HG03342 (cell line): ENCODE data around the gene LRP1-AS.
"Not testable (repeated sequence)": the region's sequence is repeated elsewhere in the genome, so short reads cannot be mapped to it uniquely, and the experiment has no call there.

Source experiments
- ATAC-seq: cut with Tn5 transposase; IDR thresholded peaks from one replicate; pipeline ENCODE4 v1.9.1; 2021; ENCODE audit warnings: mild to moderate bottlenecking, moderate library complexity; ENCODE audit not compliant: unreplicated experiment

LRP1-AS gene

GRCh38 chr12:57124261-57124877 lies 23.1 kb downstream of the LRP1-AS start:
- ATAC-seq, result no peak

GRCh38 chr12:57123813-57124212 lies 23.6 kb downstream of the LRP1-AS start:
- ATAC-seq, result no peak

- not testable (repeated sequence) for ATAC-seq
Measured at GRCh38 chr12:57120718-57121117, 26.7 kb downstream of the LRP1-AS start.

- no peak for ATAC-seq
Measured at GRCh38 chr12:57119294-57120085, 27.9 kb downstream of the LRP1-AS start.

- ATAC-seq, result no peak
Measured at GRCh38 chr12:57118711-57119271, 28.6 kb downstream of the LRP1-AS start.

DNA sequence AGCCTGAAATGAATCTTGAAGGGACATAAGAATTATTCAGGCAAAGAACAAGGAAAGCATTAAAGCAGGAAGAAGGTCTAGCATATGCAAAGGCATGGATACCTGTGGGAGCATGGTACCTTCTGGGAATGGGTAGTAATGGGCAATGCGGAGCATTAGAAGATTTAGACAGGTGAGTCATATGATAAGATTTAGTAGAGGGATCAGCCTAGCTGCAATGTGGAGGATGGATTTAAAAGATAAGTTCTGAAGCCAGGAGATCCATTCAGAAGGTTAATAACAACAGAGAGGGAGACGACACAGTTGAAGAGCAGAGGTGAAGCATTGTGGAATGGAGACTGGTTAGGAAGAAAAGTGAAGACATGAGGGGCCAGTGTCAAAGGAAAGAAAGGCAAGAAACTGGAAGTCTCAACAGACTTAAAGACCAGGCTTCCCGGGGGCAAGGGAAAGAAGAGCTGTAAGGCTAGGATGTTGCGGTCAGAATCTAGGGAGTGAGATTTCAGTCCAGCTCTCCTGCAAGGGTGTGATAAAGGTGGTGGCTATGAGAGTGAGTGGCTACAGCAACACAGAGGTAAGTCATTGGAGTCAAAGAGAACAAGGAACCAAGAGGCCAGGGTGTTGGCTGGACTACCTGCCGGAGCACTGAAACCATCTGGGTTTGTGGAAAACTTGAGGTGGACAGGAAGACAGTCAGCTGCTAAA lies 30.7 kb downstream of the LRP1-AS start:
- ATAC-seq, result no peak

GRCh38 chr12:57112492-57113294 lies 34.7 kb downstream of the LRP1-AS start:
- ATAC-seq, result no peak

- peak; percentile 53 for ATAC-seq
Measured at GRCh38 chr12:57111031-57111734, 36.2 kb downstream of the LRP1-AS start, which contains the start of gene STAT6. Gene STAT6, minus strand, starts transcription at chr12:57111362. Its CDS starts 3,084 bp downstream, at chr12:57108278.

DNA sequence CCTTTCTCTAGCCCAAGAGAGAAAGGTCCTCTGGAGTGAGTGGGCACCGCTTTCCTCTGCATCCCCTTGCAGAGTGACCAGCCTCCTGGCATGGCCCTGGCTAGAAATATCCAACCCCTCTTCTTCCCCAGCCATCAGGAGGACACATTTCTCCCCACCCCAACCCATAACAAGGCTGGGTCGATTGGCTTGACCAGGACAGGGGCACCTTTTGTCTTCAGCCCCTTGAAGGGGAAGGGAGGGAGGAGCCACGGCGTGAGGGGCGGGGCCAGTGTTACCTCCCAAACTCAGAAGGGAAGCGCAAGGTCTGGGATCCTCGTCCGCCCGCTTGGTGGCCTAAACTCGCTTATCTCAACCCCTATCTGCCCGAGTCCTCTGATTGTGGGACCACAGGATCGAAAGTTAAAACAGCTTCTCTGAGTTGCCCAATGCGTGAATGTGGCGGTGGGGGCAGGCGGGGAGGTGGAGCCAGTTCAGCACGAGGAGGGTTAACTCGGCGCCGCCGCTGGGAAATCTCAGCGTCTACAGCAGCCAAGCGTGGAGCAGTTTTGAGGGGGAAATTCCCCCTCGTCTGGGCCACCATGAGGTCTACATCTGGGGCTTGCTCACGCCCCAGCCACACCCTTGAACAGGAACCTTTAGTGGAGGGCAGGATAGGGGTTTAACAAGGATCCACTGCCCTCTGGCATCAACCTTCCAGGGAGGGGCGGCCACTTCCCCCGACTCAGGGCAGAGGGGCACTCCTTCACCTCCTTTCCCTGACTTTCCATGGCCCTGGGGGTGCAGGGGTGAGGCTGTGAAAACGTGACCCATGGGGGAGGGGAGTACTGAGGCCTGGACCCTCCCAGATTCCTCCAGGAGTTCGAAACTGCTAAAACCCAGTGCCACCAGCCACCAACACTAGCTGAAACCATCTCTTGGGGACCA lies 37.1 kb downstream of the LRP1-AS start:
- ATAC-seq, result peak; percentile 50

DNA sequence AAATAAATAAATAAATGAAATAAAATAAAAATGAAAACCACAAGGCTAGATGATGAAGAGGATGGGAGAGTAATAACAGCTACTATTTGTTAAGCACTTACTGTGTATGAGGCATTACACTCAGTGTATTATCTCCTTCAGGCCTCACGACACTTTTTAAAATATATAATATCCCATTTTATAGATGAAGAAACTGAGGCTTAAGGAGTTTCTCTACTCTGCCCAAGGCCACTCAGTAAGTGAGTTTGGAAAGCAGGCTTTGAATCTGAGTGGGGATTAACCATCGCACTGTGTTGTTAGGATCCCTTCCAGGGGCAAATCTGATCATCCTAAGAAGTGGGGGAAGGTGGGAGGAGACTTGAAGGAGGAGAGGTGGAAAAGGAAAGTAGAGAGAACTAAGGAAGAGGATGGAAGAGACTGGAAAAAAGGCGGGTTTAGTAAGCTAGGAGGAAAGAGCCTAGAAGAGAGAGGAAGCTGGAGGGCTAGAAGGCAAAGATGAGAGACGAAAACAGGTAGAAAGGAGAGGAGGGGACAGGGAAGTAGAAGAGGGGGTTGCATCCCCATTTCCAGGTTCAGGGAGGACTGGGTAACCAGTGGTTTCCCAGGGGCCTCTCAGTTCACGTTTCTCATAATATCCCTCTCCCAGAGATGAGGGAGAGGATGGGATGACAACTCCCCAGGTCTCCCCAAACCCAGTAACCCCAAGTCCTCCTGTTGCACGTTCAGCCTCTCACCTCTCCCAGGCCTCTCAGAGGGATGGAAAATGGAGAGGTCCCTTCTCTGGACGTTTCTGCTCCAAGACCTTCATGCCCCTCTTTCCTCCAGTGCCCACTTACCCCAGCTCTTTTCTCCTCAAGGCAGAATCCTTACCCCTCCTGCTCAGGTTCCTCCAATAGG lies 38.0 kb downstream of the LRP1-AS start:
- ATAC-seq, result no peak

DNA sequence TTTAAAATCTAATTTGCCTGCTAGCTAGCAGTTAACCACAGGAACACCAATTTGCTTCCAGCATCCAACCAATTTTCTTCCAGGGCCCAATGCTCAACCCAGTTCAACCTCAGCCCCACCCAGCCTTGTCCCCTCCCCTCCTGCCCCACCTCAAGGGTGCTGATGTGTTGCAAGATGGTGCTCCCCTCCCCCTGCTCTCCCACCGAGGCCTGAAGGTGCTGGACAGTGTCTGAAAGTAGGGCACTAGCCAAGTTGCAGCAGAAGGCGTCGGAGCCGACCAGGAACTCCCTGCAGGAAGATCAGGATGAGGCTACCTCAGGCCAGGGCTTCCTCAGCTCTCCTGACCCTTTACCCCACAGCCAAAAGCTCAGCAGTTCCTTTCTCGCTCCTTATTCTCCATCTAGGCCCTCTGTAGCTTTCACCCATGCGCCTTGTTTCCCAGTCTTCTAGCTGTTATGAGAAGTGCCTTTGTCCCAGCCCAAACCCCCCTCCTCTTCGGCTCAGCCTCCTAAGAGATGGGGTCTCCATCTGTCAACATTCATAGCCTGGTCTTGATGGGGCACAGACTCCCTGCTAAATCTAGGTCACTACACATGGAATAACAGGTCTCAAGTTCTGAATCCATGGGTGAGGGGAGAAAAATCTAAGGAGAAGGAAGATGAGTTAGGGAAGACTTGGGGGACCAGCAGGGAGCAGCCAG lies 39.8 kb downstream of the LRP1-AS start:
- no peak for ATAC-seq

DNA sequence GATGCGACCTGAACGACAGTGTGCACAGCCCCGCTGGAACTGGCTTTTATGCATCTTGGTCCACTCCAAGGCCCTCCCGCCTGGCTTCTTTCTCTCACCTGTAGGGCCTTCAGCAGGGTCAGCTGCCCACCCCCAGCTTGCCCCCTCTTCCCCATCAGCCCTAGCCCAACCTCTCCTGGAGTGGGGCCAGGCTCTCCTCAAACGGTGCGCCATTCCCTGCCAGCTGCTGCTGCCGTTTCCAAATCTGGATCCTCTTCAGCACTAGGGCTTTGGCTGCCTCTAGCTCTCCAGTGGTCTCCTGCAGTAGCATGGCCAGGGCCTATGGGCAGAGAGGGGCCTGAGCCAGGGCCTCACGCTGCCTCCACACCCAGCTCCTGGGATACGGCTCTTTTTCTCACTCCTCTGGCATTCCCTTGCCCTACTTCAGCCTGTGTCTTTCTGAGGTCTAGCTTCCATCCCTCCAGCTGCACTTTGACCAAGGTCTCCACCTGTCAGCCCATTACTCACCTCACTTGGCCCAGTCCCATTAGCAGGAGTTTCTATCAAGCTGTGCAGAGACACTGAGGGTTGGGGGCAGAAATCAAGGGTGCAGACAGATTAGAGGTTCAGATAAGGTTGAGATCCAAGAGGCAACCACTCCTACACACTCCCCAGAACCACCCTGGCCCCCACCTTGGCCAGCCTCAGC lies 41.3 kb downstream of the LRP1-AS start:
- no peak for ATAC-seq

GRCh38 chr12:57105011-57105753 lies 42.2 kb downstream of the LRP1-AS start:
- ATAC-seq, result no peak

DNA sequence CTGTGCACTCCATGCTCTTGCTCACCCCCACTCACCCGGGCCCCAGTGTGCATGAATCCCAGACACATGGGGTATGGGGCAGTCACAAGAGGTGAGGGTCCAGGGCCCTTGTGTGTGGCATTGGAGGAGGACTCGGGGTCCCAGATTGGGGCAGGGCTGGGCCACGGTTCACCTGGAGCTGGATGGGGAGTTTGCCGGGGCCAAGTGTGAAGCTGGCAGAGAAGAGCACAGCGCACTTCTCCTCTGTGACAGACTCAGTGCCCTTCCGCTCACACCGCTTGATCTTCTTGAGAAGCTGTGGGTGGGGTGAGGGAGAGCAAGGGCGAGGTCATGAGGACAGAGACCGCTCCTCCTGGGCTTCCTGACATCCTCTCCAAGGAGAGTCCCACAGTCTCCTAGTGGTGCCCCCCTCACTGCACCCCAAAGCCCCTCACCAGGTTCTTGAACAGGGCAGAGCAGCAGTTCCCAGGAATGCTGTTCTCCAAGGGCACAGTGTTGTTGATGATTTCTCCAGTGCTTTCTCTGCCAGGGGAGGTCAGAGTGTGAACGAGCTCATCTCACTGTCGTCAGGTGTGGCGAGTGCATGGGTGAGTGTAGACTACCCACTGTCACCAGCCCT lies 43.0 kb downstream of the LRP1-AS start:
- ATAC-seq, result no peak

GRCh38 chr12:57103856-57104255 lies 43.6 kb downstream of the LRP1-AS start:
- ATAC-seq, result no peak
